H1 (cell line): ENCODE measurements around the gene RBBP9. TPM values are rescaled to one million over a fixed set of nuclear protein-coding genes. Genes with fewer than 3 reads are reported as not detected.
A peak's percentile ranks its signal among the peaks of the same experiment; 100 is the strongest.

Experiments used
- ASH2L ChIP-seq: fragments of 200-600, 300-600 bp; sonication (generic); IDR thresholded peaks from one replicate; pipeline ENCODE4 v1.7.1; 2017; ENCODE audit warnings: low read length
- CHD7 ChIP-seq: fragments of 300-600 bp; sonication (generic); IDR thresholded peaks from 2 replicates; pipeline ENCODE4 v1.7.1; 2012; ENCODE audit warnings: low read length, moderate library complexity, mild to moderate bottlenecking, inconsistent platforms; ENCODE audit not compliant: insufficient replicate concordance
- JUN ChIP-seq: IDR thresholded peaks from 2 replicates; pipeline ENCODE4 v1.6.1; 2011; ENCODE audit warnings: low read depth, mild to moderate bottlenecking, improper control_type of control experiment, low read length
- KDM4A ChIP-seq: IDR thresholded peaks from one replicate; pipeline ENCODE4 v1.7.1; 2012; ENCODE audit warnings: low read depth, mild to moderate bottlenecking, moderate library complexity, low read length, inconsistent platforms; ENCODE audit not compliant: severe bottlenecking
- MAX ChIP-seq: IDR thresholded peaks from 2 replicates; pipeline ENCODE4 v1.6.1; 2012; ENCODE audit warnings: inconsistent platforms
- PHF8 ChIP-seq: fragments of 200-600 bp; sonication (generic); conservative IDR thresholded peaks from 2 replicates; pipeline ENCODE4 v1.7.1; 2012; ENCODE audit warnings: low read depth, mild to moderate bottlenecking, inconsistent platforms, low read length, moderate library complexity
- RNF2 ChIP-seq: fragments of 200-900, 300-1000 bp; sonication (generic); IDR thresholded peaks from 2 replicates; pipeline ENCODE4 v1.7.1; 2016; ENCODE audit warnings: borderline replicate concordance, low read depth, mild to moderate bottlenecking, antibody characterized with exemption, low read length; ENCODE audit not compliant: poor library complexity, severe bottlenecking; ENCODE audit errors: missing control alignments
- RXRA ChIP-seq: IDR thresholded peaks from 2 replicates; pipeline ENCODE4 v1.6.1; 2011; ENCODE audit warnings: low read depth, mild to moderate bottlenecking, low read length, moderate library complexity; ENCODE audit not compliant: insufficient read depth
- TEAD4 ChIP-seq: IDR thresholded peaks from 2 replicates; pipeline ENCODE4 v1.6.1; 2012; ENCODE audit warnings: low read depth, low read length, inconsistent platforms, mixed read lengths
- polyA plus RNA-seq, 7 experiments: library from polyadenylated mRNA; depleted of rRNA in 3 of 7; stranded (reverse) in 5 of 7; unstranded in 2 of 7; fragments of >200 nt in 5 of 7; fragments of 200-250 nt in 2 of 7; gene quantifications; 1 replicate in 5 of 7; 2 replicates in 1 of 7; 4 replicates in 1 of 7; pipeline versions ENCODE4 v1.2.1 to v1.2.3, GENCODE V29; 2011 to 2013; ENCODE audit warnings: missing spikeins in 2 of 7, mixed read lengths in 2 of 7
- total RNA-seq: library from RNA; stranded (reverse); fragmentation: NEBNext Ultra II Directional; extraction: Animal tissue kit (Norgen Biotek cat#: 25700); gene quantifications from 2 replicates; pipeline ENCODE4 v1.2.1, GENCODE V29; 2021

The RBBP9 gene
- total and polyA plus RNA-seq, 2 of the 8 experiments (the other 6 are each of a cell fraction or from before 2014, with no cell fraction given): 9.5 to 13.5 TPM

GRCh38 chr20:18466894-18467730 is 29.9 kb downstream of the RBBP9 start, which contains the start of the genes DZANK1 and POLR3F (continued):
- peak; percentile 98 for TF ChIP-seq ASH2L
- peak; percentile 100 for TF ChIP-seq KDM4A
- no peak for TF ChIP-seq CHD7
- peak; percentile 95 for TF ChIP-seq PHF8
- no peak for TF ChIP-seq RNF2
- no peak for TF ChIP-seq JUN
- peak; percentile 45; the same call in 1 of the 2 replicates for TF ChIP-seq MAX
- no peak for TF ChIP-seq TEAD4
- TF ChIP-seq RXRA: no peak
